Measurements from ENCODE around the gene HOXA13. TPM values are rescaled to one million over a fixed set of nuclear protein-coding genes. Genes with fewer than 3 reads are reported as not detected.

The HOXA13 gene
- total RNA-seq, 6 donors from 2014 or later: not detected

- H3K27me3 ChIP-seq: peaks cover 3 to 96% (median 66%) of the 10 kb centered on the region in 4 donors
- no peak overlapping the region for H3K27ac ChIP-seq
- DNase-seq (no peak), ATAC-seq (ENCODE audit: low FRiP score in 2 of 2) (no peak)
- H3K9me3 ChIP-seq: no peaks in the 10 kb centered on the region
- H3K4me1 ChIP-seq: peaks cover 39 to 50% (median 40%) of the 10 kb centered on the region in 4 donors
- H3K4me3 ChIP-seq: peak overlapping the region in 1 of 4 donors; percentile 23
- TF ChIP-seq CTCF (IDR thresholded peaks at IDR 0.05): no peak
- TF ChIP-seq POLR2A (IDR thresholded peaks at IDR 0.05): no peak
- no peak for TF ChIP-seq POLR2AphosphoS5 (IDR thresholded peaks at IDR 0.05)
- TF ChIP-seq EP300 (IDR thresholded peaks at IDR 0.05): no peak
- H3K36me3 ChIP-seq: no peaks in the 10 kb centered on the region
- 8 to 13% methylated on average over 20 to 24 of the region's 24 CpGs for WGBS, 2 donors
These were observed 13.8 kb downstream of the HOXA13 start for GRCh38 chr7:27185854-27186667.

GRCh38 chr7:27185013-27185853, 14.7 kb downstream of the HOXA13 start, which contains the start of gene HOXA11:
Gene HOXA11 (minus strand): TSS chr7:27185232. CDS start chr7:27185144, 88 bp downstream.
- Histone ChIP-seq H3K36me3 (no peaks in the 10 kb centered on the region), H3K4me1 (peaks cover 39 to 50% (median 40%) of the 10 kb centered on the region in 4 donors), H3K27me3 (peaks cover 3 to 89% (median 69%) of the 10 kb centered on the region in 4 donors), H3K27ac (no peak within 1 kb of the TSS), H3K4me3 (peak within 1 kb of the TSS in 3 of 4 donors; percentile 21 to 43 (median 40)), H3K9me3 (no peaks in the 10 kb centered on the region)
- DNase-seq (peak in 1 of 2 donors; percentile 58), ATAC-seq (ENCODE audit: low FRiP score in 2 of 2) (peak in 1 of 2 donors; percentile 18)
- no peak for TF ChIP-seq CTCF (IDR thresholded peaks at IDR 0.05)
- TF ChIP-seq POLR2AphosphoS5 (IDR thresholded peaks at IDR 0.05): no peak
- TF ChIP-seq EP300 (IDR thresholded peaks at IDR 0.05): no peak
- no peak for TF ChIP-seq POLR2A (IDR thresholded peaks at IDR 0.05)
- 6 to 11% methylated on average over 35 to 43 of the region's 43 CpGs for WGBS, 2 donors

GRCh38 chr7:27184337-27185012, 15.4 kb downstream of the HOXA13 start:
- peak overlapping the region in 3 of 4 donors; percentile 21 to 43 (median 40) for H3K4me3 ChIP-seq
- ATAC-seq (ENCODE audit: low FRiP score in 2 of 2) (peak in 1 of 2 donors; percentile 26), DNase-seq (peak in 1 of 2 donors; percentile 89)
- no peaks in the 10 kb centered on the region for H3K9me3 ChIP-seq
- H3K4me1 ChIP-seq: peaks cover 45 to 57% (median 47%) of the 10 kb centered on the region in 4 donors
- peaks cover 3 to 91% (median 69%) of the 10 kb centered on the region in 4 donors for H3K27me3 ChIP-seq
- TF ChIP-seq EP300 (IDR thresholded peaks at IDR 0.05): no peak
- no peak for TF ChIP-seq POLR2A (IDR thresholded peaks at IDR 0.05)
- no peaks in the 10 kb centered on the region for H3K36me3 ChIP-seq
- no peak overlapping the region for H3K27ac ChIP-seq
- 5 to 6% methylated on average over 21 to 38 of the region's 72 CpGs for WGBS, 2 donors

- H3K4me3 ChIP-seq: peak overlapping the region in 3 of 4 donors; percentile 21 to 43 (median 40)
- no peak for TF ChIP-seq CTCF (IDR thresholded peaks at IDR 0.05)
- TF ChIP-seq POLR2A (IDR thresholded peaks at IDR 0.05): no peak
- no peak for TF ChIP-seq EP300 (IDR thresholded peaks at IDR 0.05)
- TF ChIP-seq POLR2AphosphoS5 (IDR thresholded peaks at IDR 0.05): no peak
- no peak overlapping the region for H3K27ac ChIP-seq
- H3K4me1 ChIP-seq: peaks cover 42 to 54% (median 42%) of the 10 kb centered on the region in 4 donors
- DNase-seq (no peak), ATAC-seq (ENCODE audit: low FRiP score in 2 of 2) (no peak)
- no peaks in the 10 kb centered on the region for H3K9me3 ChIP-seq
- H3K36me3 ChIP-seq: no peaks in the 10 kb centered on the region
- WGBS, 2 donors: 5 to 10% methylated on average over 30 of the region's 30 CpGs
- peaks cover 3 to 91% (median 66%) of the 10 kb centered on the region in 4 donors for H3K27me3 ChIP-seq
These were observed 16.1 kb downstream of the HOXA13 start for GRCh38 chr7:27183682-27184336.

Data from upper lobe of left lung (tissue), 6 donors.